ENCODE measurements around the gene GHSR. TPM values are rescaled to one million over a fixed set of nuclear protein-coding genes. Genes with fewer than 3 reads are reported as not detected.

Gene GHSR
- total RNA-seq, 1 experiment from 2014 or later = not detected

Other genes starting within 250 kb of the GHSR start
- 0.58 and 1.2 TPM in 2 replicates for gene TNFSF10, start 75.0 kb upstream of the GHSR start, total RNA-seq (2014; rRNA removed)